GM10248 (cell line): ENCODE data around the gene RERE.
"Not testable (repeated sequence)": the region's sequence is repeated elsewhere in the genome, so short reads cannot be mapped to it uniquely, and the experiment has no call there.

Source experiments
- CTCF ChIA-PET: fragments of 300-600 bp; sonication (Branson Sonifier 250); formaldehyde crosslinking; extraction: SDS; loops from one replicate; lab custom pipeline; 2021; ENCODE audit warnings: antibody characterized with exemption; lab: Yijun Ruan, JAX
- POLR2A ChIA-PET: fragments of 350-650 bp; sonication (Branson Sonifier 250); formaldehyde crosslinking; extraction: SDS; loops from one replicate; lab custom pipeline; 2020; ENCODE audit warnings: antibody characterized with exemption; lab: Yijun Ruan, JAX
- DNase-seq: peaks from one replicate; pipeline ENCODE4 v3.0.0; 2012; ENCODE audit errors: extremely low spot score
- CTCF ChIP-seq: IDR thresholded peaks from 2 replicates; pipeline ENCODE4 v1.5.1; 2012; ENCODE audit warnings: mild to moderate bottlenecking, low read depth; ENCODE audit errors: extremely low read depth, missing control alignments, control extremely low read depth

The RERE gene

GRCh38 chr1:8789314-8790214 is 27.9 kb downstream of the RERE start:
- ChIA-PET CTCF (interaction anchor here (0.7 to 1.8 kb wide), 3 partner anchors 13 to 23 kb away, joined by 3 to 4 read pairs (median 3); no protein-coding TSS in a partner anchor), POLR2A (interaction anchor here (0.6 kb wide), 1 partner anchor 16 kb away, joined by 8 read pairs; no protein-coding TSS in a partner anchor)
- TF ChIP-seq CTCF, result no peak
- DNase-seq, result no peak

- CTCF ChIA-PET, result interaction anchor here (1.8 to 3.6 kb wide), 2 partner anchors 10 to 12 kb away, joined by 3 to 12 read pairs; no protein-coding TSS in a partner anchor
Observed at GRCh38 chr1:8787218-8787617, 30.2 kb downstream of the RERE start.

DNA sequence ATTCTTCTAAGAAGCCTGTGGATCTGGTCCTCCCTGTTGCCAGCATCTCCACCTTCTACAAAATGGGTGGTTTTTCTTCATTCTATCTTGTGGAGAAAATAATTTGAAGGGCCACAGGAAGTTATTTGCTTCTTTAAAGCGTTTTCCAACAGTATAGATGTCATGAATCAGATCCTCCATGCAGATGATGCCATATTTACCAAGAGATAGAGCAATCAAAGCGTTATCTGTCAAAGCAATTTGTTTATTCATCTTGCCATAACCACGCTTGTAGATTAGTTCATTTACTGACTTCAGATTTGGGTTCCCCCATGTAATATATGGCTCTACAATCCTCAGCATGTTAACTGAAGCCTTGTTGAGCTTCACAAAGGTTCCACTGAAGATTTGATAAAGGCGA is 31.2 kb downstream of the RERE start:
- CTCF ChIA-PET, result interaction anchor here (1.2 to 3.6 kb wide), 2 partner anchors 11 to 63 kb away, joined by 3 to 12 read pairs; no protein-coding TSS in a partner anchor
- DNase-seq, POLR2A ChIA-PET: not testable (repeated sequence)

More at GRCh38 chr1:8787218-8787617, 30.2 kb downstream of the RERE start:
- TF ChIP-seq CTCF, result no peak
- no peak for DNase-seq
- POLR2A ChIA-PET, result no interaction called here

- no peak for DNase-seq
- POLR2A ChIA-PET, result no interaction called here
- CTCF ChIA-PET, result interaction anchor here (1.0 to 2.9 kb wide), 8 partner anchors 20 to 222 kb away, joined by 3 to 12 read pairs (median 4); no protein-coding TSS in a partner anchor
- no peak for TF ChIP-seq CTCF
Observed at GRCh38 chr1:8782955-8783354, 34.5 kb downstream of the RERE start.

- POLR2A ChIA-PET, result no interaction called here
- CTCF ChIA-PET, result interaction anchor here (1.0 to 2.9 kb wide), 10 partner anchors 8 to 223 kb away, joined by 3 to 12 read pairs (median 4); no protein-coding TSS in a partner anchor
- TF ChIP-seq CTCF, result no peak
- no peak for DNase-seq
Observed at GRCh38 chr1:8782001-8782620, 35.3 kb downstream of the RERE start.

- no peak for DNase-seq
- CTCF ChIA-PET, result interaction anchor here (1.6 to 2.9 kb wide), 3 partner anchors 28 to 69 kb away, joined by 6 to 12 read pairs (median 8); no protein-coding TSS in a partner anchor
- TF ChIP-seq CTCF, result no peak
- POLR2A ChIA-PET, result no interaction called here
Observed at GRCh38 chr1:8780405-8780804, 37.0 kb downstream of the RERE start.
